ENCODE results near the gene ZFP64.

DNA sequence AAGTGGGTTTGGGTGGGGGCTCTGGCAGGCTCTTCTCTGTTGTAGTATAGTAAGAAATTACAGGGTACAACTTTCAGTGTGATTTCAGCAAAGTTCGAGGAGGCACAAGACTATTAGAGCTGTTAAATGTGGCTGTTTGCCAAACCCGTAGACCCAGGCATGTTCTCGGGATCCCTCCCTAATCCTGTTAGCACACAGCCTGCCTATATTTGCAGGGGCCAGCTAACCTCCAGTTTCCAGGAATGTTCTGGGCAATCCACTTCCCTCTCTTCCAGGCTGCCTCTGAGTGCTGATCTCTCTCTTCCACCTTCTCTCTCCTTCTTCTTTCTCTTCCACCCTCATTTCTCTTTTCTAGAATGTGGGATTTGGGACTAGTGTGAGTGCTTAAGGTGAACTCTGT lies 34.8 kb upstream of the ZFP64 start:
- TF ChIP-seq, protein P1, sequence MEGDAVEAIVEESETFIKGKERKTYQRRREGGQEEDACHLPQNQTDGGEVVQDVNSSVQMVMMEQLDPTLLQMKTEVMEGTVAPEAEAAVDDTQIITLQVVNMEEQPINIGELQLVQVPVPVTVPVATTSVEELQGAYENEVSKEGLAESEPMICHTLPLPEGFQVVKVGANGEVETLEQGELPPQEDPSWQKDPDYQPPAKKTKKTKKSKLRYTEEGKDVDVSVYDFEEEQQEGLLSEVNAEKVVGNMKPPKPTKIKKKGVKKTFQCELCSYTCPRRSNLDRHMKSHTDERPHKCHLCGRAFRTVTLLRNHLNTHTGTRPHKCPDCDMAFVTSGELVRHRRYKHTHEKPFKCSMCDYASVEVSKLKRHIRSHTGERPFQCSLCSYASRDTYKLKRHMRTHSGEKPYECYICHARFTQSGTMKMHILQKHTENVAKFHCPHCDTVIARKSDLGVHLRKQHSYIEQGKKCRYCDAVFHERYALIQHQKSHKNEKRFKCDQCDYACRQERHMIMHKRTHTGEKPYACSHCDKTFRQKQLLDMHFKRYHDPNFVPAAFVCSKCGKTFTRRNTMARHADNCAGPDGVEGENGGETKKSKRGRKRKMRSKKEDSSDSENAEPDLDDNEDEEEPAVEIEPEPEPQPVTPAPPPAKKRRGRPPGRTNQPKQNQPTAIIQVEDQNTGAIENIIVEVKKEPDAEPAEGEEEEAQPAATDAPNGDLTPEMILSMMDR (IDR thresholded peaks at IDR 0.05) = no peak
- no peak for TF ChIP-seq POLR2A (IDR thresholded peaks at IDR 0.05)

All from thyroid gland (tissue), 4 donors.